GM19468 (cell line): ENCODE results near the gene TIPRL.
"Not testable (repeated sequence)": the region's sequence is repeated elsewhere in the genome, so short reads cannot be mapped to it uniquely, and the experiment has no call there.

Experiments used
- ATAC-seq: cut with Tn5 transposase; IDR thresholded peaks from one replicate; pipeline ENCODE4 v1.9.1; 2021; ENCODE audit warnings: mild to moderate bottlenecking, moderate library complexity, moderate number of reproducible peaks; ENCODE audit not compliant: unreplicated experiment; ENCODE audit errors: extremely low read depth

TIPRL gene

DNA sequence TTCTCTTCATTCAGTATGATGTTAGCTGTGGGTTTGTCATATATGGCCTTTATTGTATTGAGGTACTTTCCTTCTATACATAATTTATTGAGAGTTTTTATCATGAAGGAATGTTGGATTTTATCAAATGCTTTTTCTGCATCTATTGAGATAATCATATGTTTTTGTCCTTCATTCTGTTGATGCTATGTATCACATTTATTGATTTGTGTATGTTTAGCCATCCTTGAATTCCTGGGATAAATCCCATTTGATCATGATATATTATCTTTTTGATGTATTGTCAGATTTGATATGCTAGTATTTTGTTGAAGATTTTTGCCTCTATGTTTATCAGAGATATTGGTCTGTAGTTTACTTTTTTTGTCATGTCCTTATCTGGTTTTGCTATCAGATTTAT is 21.1 kb upstream of the TIPRL start:
- ATAC-seq, result no peak

GRCh38 chr1:168159251-168159650 is 19.5 kb upstream of the TIPRL start:
- ATAC-seq, result no peak

DNA sequence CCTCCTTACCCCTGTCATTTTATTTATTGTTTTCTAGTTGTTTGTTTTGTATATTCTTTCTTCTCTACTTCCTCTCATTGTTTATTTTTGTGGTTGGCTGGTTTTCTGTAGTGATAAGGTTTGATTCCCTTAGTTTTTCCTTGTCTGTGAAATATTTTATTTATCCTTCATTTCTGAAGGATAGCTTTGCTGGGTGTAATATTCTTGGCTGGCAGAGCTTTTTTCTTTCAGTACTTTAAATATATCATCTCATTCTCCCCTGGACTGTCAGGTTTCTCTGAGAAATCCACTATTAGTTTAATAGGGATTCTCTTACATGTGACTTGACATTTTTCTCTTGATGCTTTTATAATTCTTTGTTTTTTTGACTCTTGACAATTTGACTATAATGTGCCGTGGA is 18.8 kb upstream of the TIPRL start:
- no peak for ATAC-seq

- ATAC-seq, result no peak
Observed at GRCh38 chr1:168161459-168161858, 17.3 kb upstream of the TIPRL start.

DNA sequence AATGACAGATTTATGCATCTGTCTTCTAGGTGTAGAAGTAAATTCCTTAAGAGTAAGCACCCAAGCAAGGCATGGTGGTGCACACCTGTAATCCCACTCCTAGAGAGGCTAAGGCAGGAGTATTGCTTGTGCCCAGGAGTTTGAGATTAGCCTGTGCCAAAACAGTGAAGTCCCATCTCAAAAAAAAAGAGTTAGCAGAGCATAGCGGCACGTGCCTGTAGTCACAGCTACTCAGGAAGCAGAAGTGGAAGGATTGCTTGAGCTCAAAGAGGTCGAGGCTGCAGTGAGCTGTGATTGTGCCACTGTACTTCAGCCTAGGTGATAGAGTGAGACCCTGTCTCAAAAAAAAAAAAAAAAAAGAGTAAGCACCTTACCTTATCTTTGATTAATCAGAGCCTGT is 15.1 kb upstream of the TIPRL start:
- ATAC-seq, result no peak

GRCh38 chr1:168164771-168165170 is 14.0 kb upstream of the TIPRL start:
- no peak for ATAC-seq

DNA sequence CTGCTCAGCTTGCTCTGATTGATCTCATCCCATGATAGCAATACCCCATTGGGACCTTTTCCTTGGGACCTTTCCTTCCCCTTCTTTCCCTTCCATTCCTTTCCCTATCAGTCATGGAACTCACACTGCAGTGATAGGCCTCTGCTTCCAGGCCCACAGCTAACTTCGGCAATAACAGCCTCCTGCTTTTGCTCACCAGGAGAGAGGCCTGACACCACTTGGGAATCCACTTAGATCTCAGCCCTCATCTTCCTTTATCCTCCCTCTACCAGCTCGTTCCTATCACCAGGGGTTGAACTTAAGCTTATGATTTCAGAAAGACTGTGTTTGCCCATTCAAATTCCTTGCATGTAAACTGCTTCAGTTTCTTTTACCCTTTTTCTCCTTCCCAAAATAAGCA is 11.0 kb upstream of the TIPRL start:
- ATAC-seq, result no peak

- no peak for ATAC-seq
Observed at GRCh38 chr1:168170564-168171508, 7.9 kb upstream of the TIPRL start.

GRCh38 chr1:168172250-168172915 is 6.4 kb upstream of the TIPRL start:
- no peak for ATAC-seq

DNA sequence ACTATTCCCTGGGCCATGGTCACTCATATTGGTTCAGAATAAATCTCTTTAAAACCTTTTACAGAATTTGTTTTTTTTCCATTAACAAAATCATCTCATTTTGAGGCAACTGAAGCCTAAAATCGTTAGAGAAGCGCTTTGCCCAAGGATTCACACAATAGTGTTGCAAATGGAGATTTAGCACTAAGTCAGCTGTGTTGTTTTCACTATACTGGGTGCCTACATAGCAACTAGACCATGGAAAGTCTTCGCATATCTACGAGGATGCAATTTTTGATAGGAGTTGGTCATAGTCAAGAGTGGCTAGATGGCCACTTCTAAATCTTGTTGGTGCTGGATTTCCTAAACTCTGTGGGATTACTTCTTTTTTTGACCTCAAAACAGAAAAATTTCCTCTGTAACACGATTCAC is 530 bp upstream of the TIPRL start:
- ATAC-seq, result no peak

GRCh38 chr1:168179438-168180147 is 831 bp downstream of the TIPRL start:
- ATAC-seq, result no peak

DNA sequence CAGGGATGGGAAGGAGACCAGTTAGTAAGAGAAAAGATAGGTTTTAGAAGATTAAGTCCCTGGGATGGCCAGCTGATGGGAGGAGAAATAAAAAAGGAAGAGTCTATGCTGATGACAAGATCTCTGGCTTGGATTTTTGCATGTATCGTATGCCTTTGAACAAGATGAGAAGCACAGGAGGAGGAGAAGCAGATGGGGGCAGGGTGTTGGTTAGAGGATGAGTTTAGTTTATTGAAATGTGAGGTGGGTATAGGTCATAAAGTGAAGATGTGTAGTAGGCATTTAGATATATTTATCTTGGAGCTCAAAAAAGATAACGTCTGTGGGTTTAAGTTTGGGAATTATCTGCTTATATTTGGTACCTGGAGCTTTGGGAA is 1.4 kb downstream of the TIPRL start:
- ATAC-seq, result no peak

DNA sequence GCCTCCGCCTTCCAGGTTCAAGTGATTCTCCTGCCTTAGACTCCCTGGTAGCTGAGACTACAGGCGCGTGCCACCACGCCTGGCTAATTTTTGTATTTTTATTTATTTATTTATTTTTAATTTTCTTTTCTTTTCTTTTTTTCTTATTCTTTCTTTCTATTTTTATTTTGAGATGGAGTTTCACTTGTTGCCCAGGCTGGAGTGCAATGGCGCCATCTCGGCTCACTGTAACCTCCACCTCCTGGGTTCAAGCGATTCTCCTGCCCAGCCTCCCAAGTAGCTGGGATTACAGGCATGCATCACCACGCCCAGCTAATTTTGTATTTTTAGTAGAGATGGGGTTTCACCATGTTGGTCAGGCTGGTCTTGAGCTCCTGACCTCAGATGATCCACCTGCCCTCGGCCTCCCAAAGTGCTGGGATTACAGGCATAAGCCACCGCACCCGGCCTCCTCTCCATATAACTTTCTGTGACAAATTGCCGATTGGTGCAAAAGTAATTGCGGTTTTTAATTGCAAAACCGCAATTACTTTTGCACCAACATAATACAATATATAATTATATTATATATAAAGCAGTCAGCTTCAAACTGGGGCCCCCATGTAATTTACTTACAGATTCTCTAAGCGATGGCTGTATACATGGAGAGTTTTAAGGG is 2.4 kb downstream of the TIPRL start:
- ATAC-seq, result not testable (repeated sequence)

- ATAC-seq, result no peak
Observed at GRCh38 chr1:168187177-168187576, 8.4 kb downstream of the TIPRL start.

DNA sequence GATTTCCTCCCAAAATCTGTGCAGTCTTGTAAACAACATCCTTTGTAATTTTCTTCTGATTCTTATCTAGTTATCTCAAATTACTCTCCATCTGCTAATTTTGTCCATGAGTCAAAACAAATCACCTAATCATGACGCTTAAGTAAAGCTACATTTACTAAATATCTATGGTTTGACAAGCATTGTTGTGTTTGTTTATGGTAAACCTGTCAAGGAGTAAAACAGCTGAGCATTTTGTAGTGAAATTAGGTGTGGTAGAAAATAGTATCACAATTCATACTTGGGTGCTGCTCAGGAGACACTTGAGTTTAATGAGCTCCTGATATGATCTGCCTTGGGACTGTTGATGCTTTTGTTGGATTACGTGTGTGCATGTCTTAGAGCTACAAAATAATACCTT is 11.6 kb downstream of the TIPRL start:
- no peak for ATAC-seq

DNA sequence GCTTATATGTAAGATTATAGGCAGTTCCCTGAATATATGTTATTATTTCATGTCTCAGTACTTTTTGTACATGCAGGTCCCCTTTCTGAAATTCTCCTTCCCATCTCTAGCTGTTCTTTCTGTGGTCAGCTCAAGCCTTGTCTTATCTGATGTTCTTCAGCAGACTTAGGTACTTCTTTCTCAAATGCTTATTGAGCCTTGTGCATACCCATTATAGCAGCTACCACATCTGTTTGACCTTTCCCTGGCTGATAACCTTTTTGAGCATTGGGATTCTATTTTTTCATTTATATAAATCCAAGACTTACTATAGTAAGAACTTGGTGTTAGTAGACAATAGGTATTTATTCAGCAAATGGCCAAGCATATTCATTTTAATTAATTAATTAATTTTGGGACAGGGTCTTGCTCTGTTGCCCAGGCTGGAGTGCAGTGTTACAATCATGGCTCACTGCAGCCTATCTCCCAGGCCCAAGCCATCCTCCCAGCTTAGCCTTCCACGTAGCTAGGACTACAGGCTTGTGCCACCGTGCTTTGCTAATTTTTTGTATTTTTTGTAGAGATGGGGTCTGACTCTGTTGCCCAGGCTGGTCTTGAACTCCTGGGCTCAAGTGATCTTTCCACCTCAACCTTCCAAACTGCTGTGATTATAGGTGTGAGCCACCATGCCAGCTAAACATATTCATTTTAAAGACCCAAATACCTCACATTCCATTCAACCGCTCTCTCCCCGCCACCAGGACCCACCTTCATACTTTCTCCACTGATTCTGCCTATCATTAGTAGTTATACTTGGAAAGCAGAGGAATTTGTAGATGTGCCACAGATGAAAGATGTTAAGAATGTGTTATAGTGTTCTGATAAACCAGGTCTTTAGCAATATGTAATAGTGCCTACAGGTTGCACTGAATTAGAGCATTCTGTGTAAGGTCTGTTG is 16.7 kb downstream of the TIPRL start:
- no peak for ATAC-seq

GRCh38 chr1:168199056-168199455 is 20.3 kb downstream of the TIPRL start:
- no peak for ATAC-seq

GRCh38 chr1:168202941-168203654 is 24.3 kb downstream of the TIPRL start:
- no peak for ATAC-seq

GRCh38 chr1:168206111-168206510 is 27.3 kb downstream of the TIPRL start:
- ATAC-seq, result no peak
